Mucosa of stomach (tissue), 1 donor: ENCODE data around the gene SVOP.
"Not testable (repeated sequence)": the region's sequence is repeated elsewhere in the genome, so short reads cannot be mapped to it uniquely, and the experiment has no call there.

Experiments used
- H3K27me3 ChIP-seq: one replicate; pipeline ENCODE4 v1.7.0; 2013; ENCODE audit warnings: mild to moderate bottlenecking, low read length; ENCODE audit not compliant: control insufficient read depth, insufficient read depth
- H3K36me3 ChIP-seq: one replicate; pipeline ENCODE4 v1.7.0; 2013; ENCODE audit warnings: low read length; ENCODE audit not compliant: control insufficient read depth, insufficient read depth
- H3K4me1 ChIP-seq: one replicate; pipeline ENCODE4 v1.7.0; 2013; ENCODE audit warnings: mild to moderate bottlenecking, low read length; ENCODE audit not compliant: control insufficient read depth, insufficient read depth
- H3K4me3 ChIP-seq: one replicate; pipeline ENCODE4 v1.7.0; 2013; ENCODE audit warnings: low read length
- H3K9ac ChIP-seq: one replicate; pipeline ENCODE4 v1.7.0; 2013; ENCODE audit warnings: mild to moderate bottlenecking, low read length, moderate library complexity
- H3K9me3 ChIP-seq: one replicate; pipeline ENCODE4 v1.7.0; 2013; ENCODE audit warnings: mild to moderate bottlenecking, low read length, moderate library complexity; ENCODE audit not compliant: control insufficient read depth
- donor health status: Pancreatic carcinoma.

The SVOP gene

GRCh38 chr12:109020796-109021380 lies at the start of gene SVOP:
SVOP (minus strand) TSS chr12:109021068; CDS start chr12:109020868, 200 bp downstream.
- H3K9me3 ChIP-seq: no peaks in the 10 kb centered on the region
- H3K4me3 ChIP-seq: no peak within 1 kb of the TSS
- H3K36me3 ChIP-seq: no peaks in the 10 kb centered on the region
- H3K4me1 ChIP-seq: no peaks in the 10 kb centered on the region
- no peak within 1 kb of the TSS for H3K9ac ChIP-seq
- peaks cover 4% of the 10 kb centered on the region for H3K27me3 ChIP-seq

- no peaks in the 10 kb centered on the region for H3K4me1 ChIP-seq
- no peaks in the 10 kb centered on the region for H3K9me3 ChIP-seq
- no peaks in the 10 kb centered on the region for H3K36me3 ChIP-seq
- no peak overlapping the region for H3K4me3 ChIP-seq
- H3K9ac ChIP-seq: no peak overlapping the region
- no peaks in the 10 kb centered on the region for H3K27me3 ChIP-seq
These were observed 48.7 kb upstream of the SVOP start for GRCh38 chr12:109069307-109070271.

GRCh38 chr12:109065853-109066193 lies 45.0 kb upstream of the SVOP start:
- H3K4me1 ChIP-seq: no peaks in the 10 kb centered on the region
- H3K4me3 ChIP-seq: no peak overlapping the region
- H3K27me3 ChIP-seq: no peaks in the 10 kb centered on the region
- no peak overlapping the region for H3K9ac ChIP-seq
- no peaks in the 10 kb centered on the region for H3K9me3 ChIP-seq
- no peaks in the 10 kb centered on the region for H3K36me3 ChIP-seq

- Histone ChIP-seq H3K9ac (no peak overlapping the region), H3K4me1 (no peaks in the 10 kb centered on the region), H3K36me3 (no peaks in the 10 kb centered on the region)
These were observed 44.4 kb upstream of the SVOP start for GRCh38 chr12:109065154-109065852.

GRCh38 chr12:109064143-109064542 lies 43.3 kb upstream of the SVOP start:
- no peak overlapping the region for H3K4me3 ChIP-seq
- no peaks in the 10 kb centered on the region for H3K9me3 ChIP-seq
- no peaks in the 10 kb centered on the region for H3K27me3 ChIP-seq
- H3K9ac ChIP-seq: no peak overlapping the region
- no peaks in the 10 kb centered on the region for H3K36me3 ChIP-seq
- H3K4me1 ChIP-seq: no peaks in the 10 kb centered on the region

More at GRCh38 chr12:109065154-109065852, 44.4 kb upstream of the SVOP start:
- no peaks in the 10 kb centered on the region for H3K27me3 ChIP-seq
- H3K4me3 ChIP-seq: no peak overlapping the region
- no peaks in the 10 kb centered on the region for H3K9me3 ChIP-seq

- Histone ChIP-seq H3K36me3 (no peaks in the 10 kb centered on the region), H3K4me1 (no peaks in the 10 kb centered on the region), H3K9me3 (no peaks in the 10 kb centered on the region), H3K4me3 (no peak overlapping the region), H3K27me3 (no peaks in the 10 kb centered on the region), H3K9ac (no peak overlapping the region)
These were observed 37.9 kb upstream of the SVOP start for GRCh38 chr12:109058773-109059172.

GRCh38 chr12:109057376-109057775 lies 36.5 kb upstream of the SVOP start:
- H3K4me1 ChIP-seq: no peaks in the 10 kb centered on the region
- no peaks in the 10 kb centered on the region for H3K36me3 ChIP-seq
- no peaks in the 10 kb centered on the region for H3K27me3 ChIP-seq
- no peaks in the 10 kb centered on the region for H3K9me3 ChIP-seq
- H3K4me3 ChIP-seq: no peak overlapping the region
- H3K9ac ChIP-seq: no peak overlapping the region

GRCh38 chr12:109056891-109057290 lies 36.0 kb upstream of the SVOP start:
- Histone ChIP-seq H3K4me3 (no peak overlapping the region), H3K9me3 (no peaks in the 10 kb centered on the region), H3K4me1 (peaks cover 3% of the 10 kb centered on the region), H3K36me3 (no peaks in the 10 kb centered on the region), H3K27me3 (no peaks in the 10 kb centered on the region), H3K9ac (no peak overlapping the region)

GRCh38 chr12:109054520-109054919 lies 33.7 kb upstream of the SVOP start:
- Histone ChIP-seq H3K9ac (no peak overlapping the region), H3K9me3 (no peaks in the 10 kb centered on the region), H3K36me3 (no peaks in the 10 kb centered on the region), H3K4me1 (peaks cover 5% of the 10 kb centered on the region), H3K4me3 (no peak overlapping the region), H3K27me3 (no peaks in the 10 kb centered on the region)

- not testable (repeated sequence) for H3K4me1 ChIP-seq, H3K27me3 ChIP-seq, H3K9me3 ChIP-seq, H3K36me3 ChIP-seq
- Histone ChIP-seq H3K9ac (peak overlapping the region; percentile 96), H3K4me3 (peak overlapping the region; percentile 99)
These were observed 33.3 kb upstream of the SVOP start for GRCh38 chr12:109054124-109054513.

GRCh38 chr12:109053382-109054123 lies 32.7 kb upstream of the SVOP start:
- peak overlapping the region; percentile 96 for H3K9ac ChIP-seq
- no peaks in the 10 kb centered on the region for H3K36me3 ChIP-seq
- peak overlapping the region; percentile 99 for H3K4me3 ChIP-seq
- peaks cover 5% of the 10 kb centered on the region for H3K4me1 ChIP-seq
- no peaks in the 10 kb centered on the region for H3K9me3 ChIP-seq
- no peaks in the 10 kb centered on the region for H3K27me3 ChIP-seq
